OCI-LY1 (cell line): ENCODE results near the gene DIP2C.
"Not testable (repeated sequence)": the region's sequence is repeated elsewhere in the genome, so short reads cannot be mapped to it uniquely, and the experiment has no call there.

Experiments
- H2AFZ ChIP-seq: fragments of 200-600 bp; sonication (generic), shearing (Covaris generic); 2 replicates; pipeline ENCODE4 v1.6.0; 2014; ENCODE audit warnings: antibody characterized with exemption, mild to moderate bottlenecking, low read length
- H3F3A ChIP-seq: fragments of 200-600 bp; sonication (generic), shearing (Covaris generic); 2 replicates; pipeline ENCODE4 v1.6.0; 2014; ENCODE audit warnings: mild to moderate bottlenecking, antibody characterized with exemption, low read length, moderate library complexity; ENCODE audit not compliant: insufficient read depth
- H3K27ac ChIP-seq: fragments of 200-600 bp; sonication (generic); 2 replicates; pipeline ENCODE4 v1.5.1; 2014; ENCODE audit warnings: low read length, mixed run types, mild to moderate bottlenecking, low read depth; ENCODE audit not compliant: poor library complexity, severe bottlenecking
- H3K27me3 ChIP-seq: fragments of 200-600 bp; sonication (generic); 2 replicates; pipeline ENCODE4 v1.6.0; 2014; ENCODE audit warnings: antibody characterized with exemption, mild to moderate bottlenecking, low read length, moderate library complexity; ENCODE audit not compliant: insufficient read depth
- H3K36me3 ChIP-seq: fragments of 200-600 bp; sonication (generic); 2 replicates; pipeline ENCODE4 v1.6.1; 2014; ENCODE audit warnings: mild to moderate bottlenecking, antibody characterized with exemption, low read length, moderate library complexity, mixed read lengths; ENCODE audit not compliant: insufficient read depth
- H3K4me1 ChIP-seq: fragments of 200-600 bp; sonication (generic); 2 replicates; pipeline ENCODE4 v1.5.1; 2014; ENCODE audit warnings: mild to moderate bottlenecking, low read length, moderate library complexity; ENCODE audit not compliant: insufficient read depth, severe bottlenecking
- H3K4me2 ChIP-seq: fragments of 200-600 bp; sonication (generic), shearing (Covaris generic); 2 replicates; pipeline ENCODE4 v1.6.1; 2014; ENCODE audit warnings: low read length
- H3K4me3 ChIP-seq: fragments of 200-600 bp; sonication (generic); 2 replicates; pipeline ENCODE4 v1.5.1; 2014; ENCODE audit warnings: low read length, low read depth, mild to moderate bottlenecking, mixed read lengths; ENCODE audit not compliant: poor library complexity, severe bottlenecking
- H3K79me2 ChIP-seq: fragments of 200-600 bp; shearing (Covaris generic); 2 replicates; pipeline ENCODE4 v1.6.1; 2016; ENCODE audit warnings: mixed run types, low read length, mixed read lengths; ENCODE audit not compliant: insufficient read depth
- H3K9ac ChIP-seq: fragments of 200-600 bp; sonication (generic), shearing (Covaris generic); 2 replicates; pipeline ENCODE4 v1.6.1; 2014; ENCODE audit warnings: mild to moderate bottlenecking, low read length, mixed read lengths
- H3K9me2 ChIP-seq: fragments of 200-600 bp; sonication (generic), shearing (Covaris generic); 2 replicates; pipeline ENCODE4 v1.6.1; 2014; ENCODE audit warnings: low read depth, mild to moderate bottlenecking, low read length, mixed read lengths
- H3K9me3 ChIP-seq: fragments of 200-600 bp; shearing (Covaris generic); 2 replicates; pipeline ENCODE4 v1.6.1; 2014; ENCODE audit warnings: low read length, mixed read lengths
- H4K20me1 ChIP-seq: fragments of 200-600 bp; sonication (generic), shearing (Covaris generic); 2 replicates; pipeline ENCODE4 v1.6.0; 2016; ENCODE audit warnings: mild to moderate bottlenecking, low read length; ENCODE audit not compliant: insufficient read depth
- CTCF ChIP-seq: fragments of 200-600 bp; sonication (generic), shearing (Covaris generic); IDR thresholded peaks from 2 replicates; pipeline ENCODE4 v1.5.1; 2017; ENCODE audit warnings: mild to moderate bottlenecking, antibody characterized with exemption, low read length, moderate library complexity, mixed read lengths
- EZH2 ChIP-seq: fragments of 200-600 bp; sonication (generic), shearing (Covaris generic); IDR thresholded peaks from 2 replicates; pipeline ENCODE4 v1.8.0; 2017; ENCODE audit warnings: borderline replicate concordance, mixed run types, mild to moderate bottlenecking, antibody characterized with exemption, low read length, moderate library complexity, mixed read lengths

DIP2C gene

GRCh38 chr10:650441-650851, 39.0 kb downstream of the DIP2C start:
- Histone ChIP-seq H3K4me2 (no peak overlapping the region), H3K79me2 (no peaks in the 10 kb centered on the region), H3K36me3 (no peaks in the 10 kb centered on the region), H3K9me3 (0 out of 2 replicates have a peak, but pooled peaks cover under 1% of the 10 kb centered on the region), H2AFZ (no peak overlapping the region), H3K4me1 (no peaks in the 10 kb centered on the region), H3K27ac (no peak overlapping the region), H4K20me1 (no peaks in the 10 kb centered on the region), H3K9me2 (no peaks in the 10 kb centered on the region), H3K4me3 (no peak overlapping the region), H3K9ac (no peak overlapping the region), H3F3A (no peaks in the 10 kb centered on the region), H3K27me3 (no peaks in the 10 kb centered on the region)
- no peak for TF ChIP-seq EZH2
- TF ChIP-seq CTCF: no peak

- Histone ChIP-seq H3K27ac (no peak overlapping the region), H3K4me3 (no peak overlapping the region)
Measured at GRCh38 chr10:649798-650440, 39.5 kb downstream of the DIP2C start.

GRCh38 chr10:649445-649797, 40.0 kb downstream of the DIP2C start:
- Histone ChIP-seq H3K27me3 (no peaks in the 10 kb centered on the region), H3K9me2 (no peaks in the 10 kb centered on the region), H3K9me3 (peaks cover 11% of the 10 kb centered on the region), H3K36me3 (no peaks in the 10 kb centered on the region; the same call in 1 of the 2 replicates), H4K20me1 (no peaks in the 10 kb centered on the region), H3K79me2 (no peaks in the 10 kb centered on the region), H3K9ac (no peak overlapping the region), H2AFZ (no peak overlapping the region), H3K27ac (no peak overlapping the region), H3K4me3 (no peak overlapping the region), H3K4me1 (no peaks in the 10 kb centered on the region), H3F3A (no peaks in the 10 kb centered on the region), H3K4me2 (no peak overlapping the region)
- TF ChIP-seq EZH2: no peak
- no peak for TF ChIP-seq CTCF

More at GRCh38 chr10:649798-650440, 39.5 kb downstream of the DIP2C start:
- Histone ChIP-seq H3K4me1 (no peaks in the 10 kb centered on the region), H3K9ac (no peak overlapping the region), H3K79me2 (no peaks in the 10 kb centered on the region), H3K27me3 (no peaks in the 10 kb centered on the region), H4K20me1 (no peaks in the 10 kb centered on the region), H3F3A (no peaks in the 10 kb centered on the region), H3K9me3 (peaks cover 6% of the 10 kb centered on the region), H3K4me2 (no peak overlapping the region), H3K36me3 (no peaks in the 10 kb centered on the region; the same call in 1 of the 2 replicates), H2AFZ (no peak overlapping the region), H3K9me2 (no peaks in the 10 kb centered on the region)
- TF ChIP-seq EZH2: no peak
- no peak for TF ChIP-seq CTCF

- H3K79me2 ChIP-seq, H3K9ac ChIP-seq, H3K36me3 ChIP-seq, H3K4me2 ChIP-seq, H3K27ac ChIP-seq, H3F3A ChIP-seq, H3K27me3 ChIP-seq, H2AFZ ChIP-seq, H3K4me3 ChIP-seq, H3K4me1 ChIP-seq, H4K20me1 ChIP-seq, H3K9me2 ChIP-seq: not testable (repeated sequence)
- H3K9me3 ChIP-seq: peaks cover 11% of the 10 kb centered on the region
Measured at GRCh38 chr10:647019-647418, 42.4 kb downstream of the DIP2C start.
